PFSK-1 (cell line): ENCODE measurements around the gene KRT12.

Experiments used
- POLR2AphosphoS5 ChIP-seq: IDR thresholded peaks from 2 replicates; pipeline ENCODE4 v1.6.1; 2012; ENCODE audit warnings: low read depth, mild to moderate bottlenecking, control low read depth, low read length, moderate library complexity
- SIN3A ChIP-seq: IDR thresholded peaks from 2 replicates; pipeline ENCODE4 v1.6.1; 2012; ENCODE audit warnings: mild to moderate bottlenecking, low read length, moderate library complexity, borderline replicate concordance; ENCODE audit not compliant: insufficient read depth
- TAF1 ChIP-seq: IDR thresholded peaks from 2 replicates; pipeline ENCODE4 v1.6.1; 2012; ENCODE audit warnings: low read length, control low read depth, borderline replicate concordance; ENCODE audit not compliant: insufficient read depth
- TF ChIP-seq, protein P1 (sequence below), 2 experiments: IDR thresholded peaks; 2 replicates each; pipeline versions ENCODE4 v1.6.1 to v1.8.0; 2011 to 2012; ENCODE audit warnings: low read depth in 2 of 2, low read length in 2 of 2, control low read depth in 1 of 2, inconsistent platforms in 1 of 2, mild to moderate bottlenecking in 1 of 2, moderate library complexity in 1 of 2; ENCODE audit not compliant: insufficient read depth in 1 of 2

DNA sequence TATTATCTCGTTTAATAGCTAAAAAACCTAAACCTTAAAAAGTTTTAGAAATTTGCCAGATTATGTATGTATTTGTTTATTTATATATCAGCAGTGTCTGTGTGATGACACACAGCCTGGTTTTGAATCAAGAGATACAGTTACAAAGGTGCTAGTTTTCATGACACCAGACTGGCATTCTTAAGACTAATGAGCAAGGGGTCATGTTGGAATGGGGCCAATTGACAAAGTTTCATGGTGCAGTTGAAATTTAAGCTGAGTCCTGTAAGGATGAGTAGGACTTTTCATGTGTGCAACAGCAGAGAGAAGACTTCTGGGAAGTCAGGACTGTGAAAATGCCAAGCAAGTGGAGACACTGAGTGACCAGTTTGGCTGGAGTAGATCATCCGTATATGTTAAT is 41.4 kb downstream of the KRT12 start:
- TF ChIP-seq, protein P1, sequence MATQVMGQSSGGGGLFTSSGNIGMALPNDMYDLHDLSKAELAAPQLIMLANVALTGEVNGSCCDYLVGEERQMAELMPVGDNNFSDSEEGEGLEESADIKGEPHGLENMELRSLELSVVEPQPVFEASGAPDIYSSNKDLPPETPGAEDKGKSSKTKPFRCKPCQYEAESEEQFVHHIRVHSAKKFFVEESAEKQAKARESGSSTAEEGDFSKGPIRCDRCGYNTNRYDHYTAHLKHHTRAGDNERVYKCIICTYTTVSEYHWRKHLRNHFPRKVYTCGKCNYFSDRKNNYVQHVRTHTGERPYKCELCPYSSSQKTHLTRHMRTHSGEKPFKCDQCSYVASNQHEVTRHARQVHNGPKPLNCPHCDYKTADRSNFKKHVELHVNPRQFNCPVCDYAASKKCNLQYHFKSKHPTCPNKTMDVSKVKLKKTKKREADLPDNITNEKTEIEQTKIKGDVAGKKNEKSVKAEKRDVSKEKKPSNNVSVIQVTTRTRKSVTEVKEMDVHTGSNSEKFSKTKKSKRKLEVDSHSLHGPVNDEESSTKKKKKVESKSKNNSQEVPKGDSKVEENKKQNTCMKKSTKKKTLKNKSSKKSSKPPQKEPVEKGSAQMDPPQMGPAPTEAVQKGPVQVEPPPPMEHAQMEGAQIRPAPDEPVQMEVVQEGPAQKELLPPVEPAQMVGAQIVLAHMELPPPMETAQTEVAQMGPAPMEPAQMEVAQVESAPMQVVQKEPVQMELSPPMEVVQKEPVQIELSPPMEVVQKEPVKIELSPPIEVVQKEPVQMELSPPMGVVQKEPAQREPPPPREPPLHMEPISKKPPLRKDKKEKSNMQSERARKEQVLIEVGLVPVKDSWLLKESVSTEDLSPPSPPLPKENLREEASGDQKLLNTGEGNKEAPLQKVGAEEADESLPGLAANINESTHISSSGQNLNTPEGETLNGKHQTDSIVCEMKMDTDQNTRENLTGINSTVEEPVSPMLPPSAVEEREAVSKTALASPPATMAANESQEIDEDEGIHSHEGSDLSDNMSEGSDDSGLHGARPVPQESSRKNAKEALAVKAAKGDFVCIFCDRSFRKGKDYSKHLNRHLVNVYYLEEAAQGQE (IDR thresholded peaks at IDR 0.05; ENCODE audit: insufficient read depth in 1 of 2, low read depth in 2 of 2, low read length in 2 of 2): no peak
- TF ChIP-seq POLR2AphosphoS5 (no peak), SIN3A (no peak), TAF1 (no peak)
